ENCODE results near the gene KHDRBS2.

KHDRBS2 gene

GRCh38 chr6:62035952-62036351, 250.1 kb downstream of the KHDRBS2 start:
- DNase-seq (ENCODE audit: low read depth, low spot score): no peak

GRCh38 chr6:62013719-62014118, 272.3 kb downstream of the KHDRBS2 start:
- DNase-seq (ENCODE audit: low read depth, low spot score): no peak

GRCh38 chr6:62009445-62009844, 276.6 kb downstream of the KHDRBS2 start:
- DNase-seq (ENCODE audit: low read depth, low spot score): no peak

- DNase-seq (ENCODE audit: low read depth, low spot score): no peak
Measured at GRCh38 chr6:61989616-61990015, 296.4 kb downstream of the KHDRBS2 start.

GRCh38 chr6:61980622-61981021, 305.4 kb downstream of the KHDRBS2 start:
- no peak for DNase-seq (ENCODE audit: low read depth, low spot score)

GRCh38 chr6:61977947-61978346, 308.1 kb downstream of the KHDRBS2 start:
- DNase-seq (ENCODE audit: low read depth, low spot score): no peak

GRCh38 chr6:61977099-61977498, 308.9 kb downstream of the KHDRBS2 start:
- DNase-seq (ENCODE audit: low read depth, low spot score): no peak

GRCh38 chr6:61959196-61959595, 326.8 kb downstream of the KHDRBS2 start:
- no peak for DNase-seq (ENCODE audit: low read depth, low spot score)

GRCh38 chr6:61953851-61954250, 332.2 kb downstream of the KHDRBS2 start:
- DNase-seq (ENCODE audit: low read depth, low spot score): no peak

GRCh38 chr6:61951586-61951985, 334.4 kb downstream of the KHDRBS2 start:
- DNase-seq (ENCODE audit: low read depth, low spot score): no peak

GRCh38 chr6:61950811-61951210, 335.2 kb downstream of the KHDRBS2 start:
- no peak for DNase-seq (ENCODE audit: low read depth, low spot score)

- DNase-seq (ENCODE audit: low read depth, low spot score): no peak
Measured at GRCh38 chr6:61949971-61950370, 336.1 kb downstream of the KHDRBS2 start.

GRCh38 chr6:61949161-61949560, 336.9 kb downstream of the KHDRBS2 start:
- DNase-seq (ENCODE audit: low read depth, low spot score): no peak

- no peak for DNase-seq (ENCODE audit: low read depth, low spot score)
Measured at GRCh38 chr6:61947311-61947947, 338.6 kb downstream of the KHDRBS2 start.

GRCh38 chr6:61940919-61941318, 345.1 kb downstream of the KHDRBS2 start:
- no peak for DNase-seq (ENCODE audit: low read depth, low spot score)

- no peak for DNase-seq (ENCODE audit: low read depth, low spot score)
Measured at GRCh38 chr6:61935242-61935846, 350.7 kb downstream of the KHDRBS2 start.

GRCh38 chr6:61909486-61909885, 376.5 kb downstream of the KHDRBS2 start:
- DNase-seq (ENCODE audit: low read depth, low spot score): no peak

GRCh38 chr6:61901748-61902147, 384.3 kb downstream of the KHDRBS2 start:
- no peak for DNase-seq (ENCODE audit: low read depth, low spot score)

- DNase-seq (ENCODE audit: low read depth, low spot score): no peak
Measured at GRCh38 chr6:61894536-61894935, 391.5 kb downstream of the KHDRBS2 start.

GRCh38 chr6:61887423-61887822, 398.6 kb downstream of the KHDRBS2 start:
- DNase-seq (ENCODE audit: low read depth, low spot score): no peak

GRCh38 chr6:61886608-61887259, 399.3 kb downstream of the KHDRBS2 start:
- DNase-seq (ENCODE audit: low read depth, low spot score): no peak

GRCh38 chr6:61869632-61870400, 416.2 kb downstream of the KHDRBS2 start:
- no peak for DNase-seq (ENCODE audit: low read depth, low spot score)
